Fibroblast of skin of right quadriceps (primary cell): Measurements from ENCODE around the gene SPATA19.

ENCODE experiments used
- DNase-seq: peaks from one replicate; pipeline ENCODE4 v3.0.0-alpha.2; 2013

The SPATA19 gene

DNA sequence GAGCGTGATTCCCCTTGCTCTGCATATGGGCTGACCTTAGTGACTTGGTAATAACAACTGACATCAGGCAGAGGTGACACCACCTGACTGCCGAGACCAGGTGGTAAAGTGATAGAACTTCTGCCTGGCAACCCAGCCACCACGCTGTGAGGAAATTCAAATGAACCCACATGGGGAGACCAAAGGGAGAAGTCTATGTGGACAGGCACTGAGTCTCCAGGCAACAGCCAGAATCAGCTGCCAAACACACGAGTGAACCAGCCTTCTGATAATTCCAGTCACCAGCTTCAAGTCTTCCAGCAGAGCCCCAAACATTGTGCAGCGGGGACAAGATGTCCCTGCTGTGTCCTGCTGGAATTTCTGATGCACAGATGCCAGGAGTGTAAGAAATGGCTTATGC, 29.7 kb downstream of the SPATA19 start:
- no peak for DNase-seq

GRCh38 chr11:133814588-133815100, 30.7 kb downstream of the SPATA19 start:
- DNase-seq, result no peak

GRCh38 chr11:133811850-133812685, 33.2 kb downstream of the SPATA19 start:
- no peak for DNase-seq

- DNase-seq, result no peak
Measured at GRCh38 chr11:133810766-133811165, 34.5 kb downstream of the SPATA19 start.

DNA sequence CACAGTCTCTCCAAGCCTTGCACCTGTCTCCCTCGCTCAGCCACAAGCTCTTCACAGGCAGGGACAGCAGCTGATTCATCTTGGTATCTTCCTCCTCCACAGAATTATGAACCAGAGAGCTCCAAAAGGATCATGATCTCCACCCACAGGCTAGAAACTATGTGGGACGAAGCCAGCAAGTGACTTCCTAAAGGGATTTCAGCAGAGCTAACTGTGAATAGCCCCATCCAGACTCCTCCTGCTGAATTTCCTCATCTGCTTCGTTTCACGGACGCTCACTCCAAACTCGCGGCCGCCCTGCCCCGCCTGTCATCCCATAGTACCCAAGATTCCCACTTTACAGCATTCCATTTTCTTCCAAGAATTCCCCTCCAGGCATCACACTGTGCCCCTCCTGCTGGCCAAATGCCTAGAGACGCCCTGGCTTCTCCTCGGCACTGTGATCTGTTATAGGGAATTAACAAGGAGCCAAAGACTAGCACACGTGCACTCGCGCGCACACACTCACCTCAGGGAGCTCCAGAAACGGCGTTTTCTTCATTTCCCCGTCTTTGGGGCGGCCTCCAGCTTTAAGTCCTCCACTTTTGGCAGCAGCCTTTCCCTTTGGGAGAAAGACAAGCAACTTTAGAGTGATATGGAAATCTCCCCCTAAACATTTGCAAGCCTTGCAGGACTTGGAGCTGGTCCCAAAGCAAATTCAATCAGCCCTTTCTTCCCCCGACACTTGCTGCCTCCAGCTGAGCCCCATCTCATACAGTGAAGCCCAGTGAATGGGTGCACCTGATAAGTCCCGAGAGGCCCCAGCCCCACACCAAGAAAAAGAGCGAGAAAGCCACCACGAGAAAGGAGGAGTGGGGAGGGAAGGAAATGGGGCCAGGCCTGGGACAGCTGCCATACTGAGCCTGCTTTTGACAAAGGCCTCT, 35.5 kb downstream of the SPATA19 start:
- DNase-seq, result no peak

GRCh38 chr11:133808393-133809140, 36.7 kb downstream of the SPATA19 start:
- DNase-seq, result no peak

- no peak for DNase-seq
Measured at GRCh38 chr11:133803026-133803425, 42.3 kb downstream of the SPATA19 start.

DNA sequence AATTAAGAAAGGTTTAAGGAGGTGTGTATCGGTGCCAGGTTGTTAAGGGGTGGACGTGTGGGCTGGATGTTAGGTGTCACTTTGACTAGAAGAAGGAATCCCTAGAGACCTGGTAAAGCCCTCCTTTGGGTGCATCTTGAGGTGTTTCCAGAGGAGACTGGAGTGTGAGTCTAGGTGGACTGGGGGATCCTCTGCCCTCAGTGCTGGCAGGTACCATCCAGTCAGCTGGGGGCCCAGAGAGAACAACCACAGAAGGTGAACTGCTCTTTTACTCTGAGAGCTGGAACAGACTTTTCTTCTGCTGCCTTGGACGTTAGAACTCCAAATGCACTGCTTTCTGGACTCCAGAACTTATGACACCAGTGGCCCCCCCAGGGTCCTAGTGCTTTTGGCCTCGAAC, 44.0 kb downstream of the SPATA19 start:
- no peak for DNase-seq

GRCh38 chr11:133800666-133801065, 44.6 kb downstream of the SPATA19 start:
- DNase-seq, result no peak

DNA sequence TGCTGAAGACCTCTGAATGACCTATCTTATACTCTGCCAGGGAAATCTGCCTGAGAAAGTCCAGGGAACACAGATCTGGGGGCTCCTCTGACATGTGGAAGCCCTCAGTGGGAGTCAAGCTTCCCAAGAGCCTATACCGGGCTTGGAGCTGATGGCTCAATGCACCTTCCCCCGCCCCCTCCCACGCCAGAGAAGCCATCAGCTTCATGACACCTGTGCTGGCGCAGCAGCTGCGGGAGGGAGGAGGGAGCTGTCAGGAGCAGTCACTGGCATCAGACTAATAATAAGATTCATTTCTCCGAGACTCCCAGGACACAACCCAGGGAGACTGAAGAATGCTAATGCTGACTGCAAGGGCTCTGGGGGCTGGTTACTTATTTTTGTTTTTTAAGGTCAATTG, 47.8 kb downstream of the SPATA19 start:
- DNase-seq, result no peak

DNA sequence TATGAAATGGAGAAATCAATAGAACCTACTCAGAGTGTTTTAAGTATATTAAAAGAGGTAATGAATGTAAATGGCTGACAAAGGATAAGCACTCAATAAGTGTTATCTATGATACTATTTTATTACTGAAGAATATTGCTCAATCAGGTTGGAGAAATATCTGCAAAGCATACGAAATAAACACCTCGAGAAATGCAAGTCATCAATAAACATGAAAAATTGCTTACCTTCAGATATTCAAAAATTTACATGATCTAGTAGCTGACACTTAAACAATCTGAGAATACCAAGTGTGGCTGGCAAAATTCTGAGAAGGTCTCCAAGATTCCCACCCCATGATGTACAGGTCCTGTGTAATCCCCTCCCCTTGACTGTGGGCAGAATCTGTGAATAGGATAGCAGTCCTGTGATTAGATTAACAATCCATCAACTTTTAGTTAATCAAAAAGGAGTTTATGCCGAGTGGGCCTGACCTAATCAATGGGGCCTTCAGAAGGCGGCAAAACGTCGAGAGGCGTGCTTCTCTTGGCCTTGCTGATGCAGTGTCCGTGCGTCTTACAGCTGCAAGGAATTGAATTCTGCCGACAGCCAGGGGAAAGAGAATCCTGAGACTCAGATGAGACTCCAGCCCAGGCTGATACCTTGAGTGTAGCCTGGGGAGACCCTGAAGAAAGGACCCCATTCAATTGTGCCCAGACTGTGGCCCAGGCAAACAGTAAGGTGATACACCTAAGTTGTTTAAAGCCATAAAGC, 49.1 kb downstream of the SPATA19 start:
- no peak for DNase-seq

- DNase-seq, result no peak
Measured at GRCh38 chr11:133795088-133795487, 50.2 kb downstream of the SPATA19 start.

DNA sequence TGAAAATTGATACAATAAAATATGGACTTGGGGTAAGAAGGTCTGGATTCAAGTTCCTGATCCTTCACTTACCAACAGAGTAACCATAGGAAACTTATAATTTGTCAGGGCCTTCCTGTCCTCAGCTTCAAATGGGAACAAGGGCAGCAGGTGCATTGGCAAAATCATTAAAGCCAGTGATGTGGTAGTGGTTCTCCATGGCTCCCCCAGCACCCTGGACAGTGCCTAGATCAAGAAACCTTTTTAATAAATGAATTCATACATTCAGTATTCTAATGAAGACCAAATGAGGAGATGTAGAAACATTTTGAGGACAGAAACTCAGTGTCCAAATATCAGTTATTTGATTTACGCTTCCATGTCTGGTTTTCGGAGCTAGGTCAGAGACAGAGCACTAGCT, 51.1 kb downstream of the SPATA19 start:
- no peak for DNase-seq

DNA sequence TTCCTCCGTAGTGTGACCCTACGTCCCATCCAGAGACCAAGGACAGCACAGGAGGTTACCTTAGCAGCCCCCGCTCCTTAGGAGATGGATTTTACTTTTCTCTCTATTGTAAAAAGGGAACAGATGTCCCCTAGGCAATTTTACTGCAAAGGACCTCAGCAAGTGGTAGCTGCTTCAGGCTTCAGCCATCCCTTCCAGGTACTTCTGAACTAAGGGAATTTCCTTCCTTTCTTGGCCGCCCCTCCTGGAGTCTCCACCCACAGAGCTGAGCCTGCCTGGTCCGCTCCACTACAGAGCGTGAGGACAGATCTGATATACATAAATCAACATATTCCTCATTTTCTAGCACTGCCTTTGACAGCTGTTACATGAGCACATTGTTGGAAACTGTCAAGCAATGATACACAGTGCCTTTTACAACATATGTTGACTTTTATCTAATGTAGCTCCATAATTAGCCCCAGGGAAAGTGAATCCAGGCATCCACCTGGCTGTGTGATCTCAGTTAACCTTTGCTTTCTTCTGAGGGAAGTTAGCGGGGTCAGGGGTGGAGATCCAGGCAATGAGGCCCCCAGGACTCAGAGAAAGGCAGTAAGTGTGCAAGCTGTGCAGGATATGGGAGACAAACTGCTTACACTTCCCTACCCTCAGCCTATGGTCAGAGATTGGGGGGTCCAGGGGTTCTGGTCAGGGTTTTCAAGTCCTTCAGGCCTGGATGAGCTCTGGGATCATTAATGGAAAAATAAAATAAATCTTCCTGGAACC, 51.9 kb downstream of the SPATA19 start:
- DNase-seq, result no peak

DNA sequence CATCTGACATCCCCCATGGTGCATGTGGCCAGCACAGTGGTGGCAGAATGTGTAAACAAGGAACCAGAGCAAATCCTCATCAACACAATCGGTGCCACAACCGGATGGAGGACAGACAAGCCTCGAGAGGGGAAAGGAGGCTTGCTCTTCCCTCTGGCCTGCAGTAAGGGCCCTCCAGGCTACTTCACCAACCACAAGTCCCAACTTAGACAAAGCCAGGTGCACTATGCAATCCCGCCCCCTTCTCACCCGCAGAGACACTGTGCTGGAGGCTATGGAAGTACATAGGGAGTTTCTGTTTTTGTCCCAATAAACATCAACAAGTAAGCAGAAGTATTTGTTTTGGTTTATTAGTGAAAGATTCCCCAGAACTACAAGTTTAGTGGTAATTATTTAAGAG, 54.3 kb downstream of the SPATA19 start:
- no peak for DNase-seq
